IPS-20b (cell line): ENCODE measurements around the gene TTC39A.
A peak's percentile ranks its signal among the peaks of the same experiment; 100 is the strongest.

Experiments used
- H3K27ac ChIP-seq: one replicate; pipeline ENCODE4 v1.5.1; 2013; ENCODE audit warnings: low read length
- H3K27me3 ChIP-seq: 2 replicates; pipeline ENCODE4 v1.6.1; 2013; ENCODE audit warnings: mild to moderate bottlenecking, low read length, inconsistent platforms; ENCODE audit not compliant: insufficient read depth
- H3K36me3 ChIP-seq: 2 replicates; pipeline ENCODE4 v1.6.1; 2013; ENCODE audit warnings: low read depth, mild to moderate bottlenecking, inconsistent platforms, low read length, moderate library complexity; ENCODE audit not compliant: insufficient read depth
- H3K4me1 ChIP-seq: 2 replicates; pipeline ENCODE4 v1.6.1; 2013; ENCODE audit warnings: mild to moderate bottlenecking, control low read depth, inconsistent platforms, low read length, moderate library complexity; ENCODE audit not compliant: insufficient read depth
- H3K4me3 ChIP-seq: 2 replicates; pipeline ENCODE4 v1.5.1; 2013; ENCODE audit warnings: mild to moderate bottlenecking, low read length, inconsistent platforms
- H3K9ac ChIP-seq: 2 replicates; pipeline ENCODE4 v1.6.1; 2013; ENCODE audit warnings: low read depth, mild to moderate bottlenecking, inconsistent platforms, low read length, moderate library complexity
- H3K9me3 ChIP-seq: 2 replicates; pipeline ENCODE4 v1.6.1; 2013; ENCODE audit warnings: mild to moderate bottlenecking, low read depth, low read length, inconsistent platforms; ENCODE audit not compliant: insufficient read depth

The TTC39A gene

GRCh38 chr1:51330331-51331201, at the start of gene TTC39A:
Gene TTC39A, minus strand, starts transcription at chr1:51330562. Its CDS starts 85 bp downstream, at chr1:51330477.
- Histone ChIP-seq H3K36me3 (no peaks in the 10 kb centered on the region), H3K27me3 (peaks cover 31% of the 10 kb centered on the region), H3K9me3 (no peaks in the 10 kb centered on the region), H3K4me1 (peaks cover 13% of the 10 kb centered on the region; the same call in 1 of the 2 replicates), H3K4me3 (peak within 1 kb of the TSS; percentile 80), H3K27ac (no peak within 1 kb of the TSS), H3K9ac (peak within 1 kb of the TSS; percentile 56; the same call in 1 of the 2 replicates)

- H3K27me3 ChIP-seq: no peaks in the 10 kb centered on the region
- no peak overlapping the region for H3K4me3 ChIP-seq
- H3K9ac ChIP-seq: no peak overlapping the region
- H3K4me1 ChIP-seq: no peaks in the 10 kb centered on the region
- peaks cover 7% of the 10 kb centered on the region; the same call in 1 of the 2 replicates for H3K9me3 ChIP-seq
- no peak overlapping the region for H3K27ac ChIP-seq
- peaks cover 7% of the 10 kb centered on the region; the same call in 1 of the 2 replicates for H3K36me3 ChIP-seq
Observed at GRCh38 chr1:51378871-51379270, 48.5 kb upstream of the TTC39A start.

GRCh38 chr1:51373898-51374297, 43.5 kb upstream of the TTC39A start:
- Histone ChIP-seq H3K9ac (no peak overlapping the region), H3K36me3 (peaks cover 12% of the 10 kb centered on the region), H3K27ac (no peak overlapping the region), H3K4me1 (no peaks in the 10 kb centered on the region), H3K27me3 (no peaks in the 10 kb centered on the region), H3K9me3 (no peaks in the 10 kb centered on the region), H3K4me3 (no peak overlapping the region)

- H3K9ac ChIP-seq: no peak overlapping the region
Observed at GRCh38 chr1:51372561-51372960, 42.2 kb upstream of the TTC39A start.

GRCh38 chr1:51369171-51369570, 38.8 kb upstream of the TTC39A start:
- H3K27me3 ChIP-seq: no peaks in the 10 kb centered on the region
- no peak overlapping the region for H3K4me3 ChIP-seq
- no peak overlapping the region for H3K27ac ChIP-seq
- no peaks in the 10 kb centered on the region for H3K4me1 ChIP-seq
- no peak overlapping the region for H3K9ac ChIP-seq
- peaks cover 24% of the 10 kb centered on the region for H3K36me3 ChIP-seq
- H3K9me3 ChIP-seq: no peaks in the 10 kb centered on the region

More at GRCh38 chr1:51372561-51372960, 42.2 kb upstream of the TTC39A start:
- no peak overlapping the region for H3K4me3 ChIP-seq
- peaks cover 12% of the 10 kb centered on the region for H3K36me3 ChIP-seq
- no peaks in the 10 kb centered on the region for H3K4me1 ChIP-seq
- H3K27me3 ChIP-seq: no peaks in the 10 kb centered on the region
- H3K9me3 ChIP-seq: no peaks in the 10 kb centered on the region
- H3K27ac ChIP-seq: no peak overlapping the region

GRCh38 chr1:51365774-51366173, 35.4 kb upstream of the TTC39A start:
- H3K4me1 ChIP-seq: no peaks in the 10 kb centered on the region
- H3K36me3 ChIP-seq: peaks cover 35% of the 10 kb centered on the region
- H3K27ac ChIP-seq: no peak overlapping the region
- H3K4me3 ChIP-seq: no peak overlapping the region
- H3K9me3 ChIP-seq: no peaks in the 10 kb centered on the region
- H3K27me3 ChIP-seq: no peaks in the 10 kb centered on the region
- no peak overlapping the region for H3K9ac ChIP-seq

- H3K36me3 ChIP-seq: peaks cover 49% of the 10 kb centered on the region
Observed at GRCh38 chr1:51359879-51360278, 29.5 kb upstream of the TTC39A start.

GRCh38 chr1:51355382-51355781, 25.0 kb upstream of the TTC39A start:
- Histone ChIP-seq H3K9me3 (no peaks in the 10 kb centered on the region), H3K36me3 (peaks cover 25% of the 10 kb centered on the region; the same call in 1 of the 2 replicates), H3K27ac (no peak overlapping the region), H3K9ac (no peak overlapping the region), H3K4me3 (no peak overlapping the region), H3K4me1 (no peaks in the 10 kb centered on the region), H3K27me3 (no peaks in the 10 kb centered on the region)

More at GRCh38 chr1:51359879-51360278, 29.5 kb upstream of the TTC39A start:
- Histone ChIP-seq H3K9ac (no peak overlapping the region), H3K4me3 (no peak overlapping the region), H3K27me3 (no peaks in the 10 kb centered on the region), H3K9me3 (no peaks in the 10 kb centered on the region), H3K4me1 (no peaks in the 10 kb centered on the region), H3K27ac (no peak overlapping the region)

- Histone ChIP-seq H3K27ac (no peak overlapping the region), H3K9me3 (no peaks in the 10 kb centered on the region), H3K4me3 (no peak overlapping the region), H3K27me3 (no peaks in the 10 kb centered on the region), H3K9ac (no peak overlapping the region), H3K36me3 (peaks cover 18% of the 10 kb centered on the region; the same call in 1 of the 2 replicates), H3K4me1 (no peaks in the 10 kb centered on the region)
Observed at GRCh38 chr1:51354416-51354815, 24.1 kb upstream of the TTC39A start.

- Histone ChIP-seq H3K4me3 (no peak overlapping the region), H3K9me3 (no peaks in the 10 kb centered on the region), H3K27me3 (no peaks in the 10 kb centered on the region), H3K36me3 (peaks cover 18% of the 10 kb centered on the region; the same call in 1 of the 2 replicates), H3K4me1 (no peaks in the 10 kb centered on the region), H3K27ac (no peak overlapping the region), H3K9ac (no peak overlapping the region)
Observed at GRCh38 chr1:51351907-51352306, 21.5 kb upstream of the TTC39A start.

- Histone ChIP-seq H3K4me3 (no peak overlapping the region), H3K9ac (no peak overlapping the region), H3K36me3 (peaks cover 2% of the 10 kb centered on the region; the same call in 1 of the 2 replicates), H3K27me3 (peaks cover 15% of the 10 kb centered on the region), H3K9me3 (no peaks in the 10 kb centered on the region), H3K27ac (no peak overlapping the region), H3K4me1 (no peaks in the 10 kb centered on the region)
Observed at GRCh38 chr1:51349862-51350261, 19.5 kb upstream of the TTC39A start.

GRCh38 chr1:51348147-51348527, 17.8 kb upstream of the TTC39A start:
- Histone ChIP-seq H3K27me3 (peaks cover 32% of the 10 kb centered on the region), H3K9ac (no peak overlapping the region), H3K9me3 (no peaks in the 10 kb centered on the region)

More at GRCh38 chr1:51348147-51348527, 17.8 kb upstream of the TTC39A start:
- no peaks in the 10 kb centered on the region for H3K36me3 ChIP-seq
- no peak overlapping the region for H3K27ac ChIP-seq
- H3K4me3 ChIP-seq: no peak overlapping the region
- H3K4me1 ChIP-seq: no peaks in the 10 kb centered on the region
